GM21576 (cell line): ENCODE measurements around the gene DYRK1A.

ENCODE experiments used
- ATAC-seq: cut with Tn5 transposase; IDR thresholded peaks from one replicate; pipeline ENCODE4 v1.9.1; 2021; ENCODE audit warnings: mild to moderate bottlenecking, moderate library complexity; ENCODE audit not compliant: unreplicated experiment

Gene DYRK1A

GRCh38 chr21:37383784-37384311 lies 17.3 kb downstream of the DYRK1A start:
- ATAC-seq: no peak

- no peak for ATAC-seq
Observed at GRCh38 chr21:37384416-37384815, 17.8 kb downstream of the DYRK1A start.

- no peak for ATAC-seq
Observed at GRCh38 chr21:37385179-37385765, 18.7 kb downstream of the DYRK1A start.

GRCh38 chr21:37386151-37386550 lies 19.6 kb downstream of the DYRK1A start:
- ATAC-seq: no peak

GRCh38 chr21:37389456-37389855 lies 22.9 kb downstream of the DYRK1A start:
- ATAC-seq: no peak

- ATAC-seq: no peak
Observed at GRCh38 chr21:37391666-37392065, 25.1 kb downstream of the DYRK1A start.

- ATAC-seq: no peak
Observed at GRCh38 chr21:37392441-37392840, 25.9 kb downstream of the DYRK1A start.

GRCh38 chr21:37393030-37393429 lies 26.5 kb downstream of the DYRK1A start:
- no peak for ATAC-seq

GRCh38 chr21:37393786-37394185 lies 27.2 kb downstream of the DYRK1A start:
- no peak for ATAC-seq

- ATAC-seq: no peak
Observed at GRCh38 chr21:37395961-37396360, 29.4 kb downstream of the DYRK1A start.

- ATAC-seq: no peak
Observed at GRCh38 chr21:37396855-37397254, 30.3 kb downstream of the DYRK1A start.

GRCh38 chr21:37398697-37399096 lies 32.1 kb downstream of the DYRK1A start:
- no peak for ATAC-seq

GRCh38 chr21:37402251-37402867 lies 35.8 kb downstream of the DYRK1A start:
- ATAC-seq: no peak

- ATAC-seq: no peak
Observed at GRCh38 chr21:37405629-37406028, 39.1 kb downstream of the DYRK1A start.

GRCh38 chr21:37407719-37408420 lies 41.3 kb downstream of the DYRK1A start:
- peak; percentile 54 for ATAC-seq

- peak; percentile 9 for ATAC-seq
Observed at GRCh38 chr21:37408464-37409193, 42.1 kb downstream of the DYRK1A start.

- no peak for ATAC-seq
Observed at GRCh38 chr21:37410639-37411038, 44.1 kb downstream of the DYRK1A start.

- ATAC-seq: no peak
Observed at GRCh38 chr21:37412603-37413360, 46.2 kb downstream of the DYRK1A start.

GRCh38 chr21:37413553-37414291 lies 47.1 kb downstream of the DYRK1A start:
- ATAC-seq: no peak
